ACC112 (cell line): Measurements from ENCODE around the gene KIF14.

Experiments
- H2AFZ ChIP-seq: fragments of 200-600 bp; sonication (generic); one replicate; pipeline ENCODE4 v1.6.0; 2017; ENCODE audit warnings: antibody characterized with exemption, low read length; ENCODE audit not compliant: unreplicated experiment
- H3K27ac ChIP-seq: fragments of 200-600 bp; sonication (generic); 2 replicates; pipeline ENCODE4 v1.5.1; 2014; ENCODE audit warnings: low read depth, mild to moderate bottlenecking, antibody characterized with exemption, low read length, moderate library complexity
- H3K27me3 ChIP-seq: fragments of 200-600 bp; sonication (generic); 2 replicates; pipeline ENCODE4 v1.6.1; 2014; ENCODE audit warnings: mild to moderate bottlenecking, antibody characterized with exemption, low read length, moderate library complexity, mixed read lengths; ENCODE audit not compliant: insufficient read depth
- H3K36me3 ChIP-seq: fragments of 200-600 bp; sonication (generic); 2 replicates; pipeline ENCODE4 v1.6.1; 2016; ENCODE audit warnings: mild to moderate bottlenecking, antibody characterized with exemption, low read length, moderate library complexity, mixed read lengths; ENCODE audit not compliant: insufficient read depth
- H3K4me1 ChIP-seq: fragments of 200-600 bp; sonication (generic); one replicate; pipeline ENCODE4 v1.6.1; 2016; ENCODE audit warnings: low read length, mixed read lengths; ENCODE audit not compliant: insufficient read depth, unreplicated experiment, control insufficient read depth
- H3K4me3 ChIP-seq: fragments of 200-600 bp; sonication (generic); 2 replicates; pipeline ENCODE4 v1.5.1; 2014; ENCODE audit warnings: mild to moderate bottlenecking, low read depth, low read length
- H3K79me2 ChIP-seq: fragments of 200-600 bp; sonication (generic); one replicate; pipeline ENCODE4 v1.6.0; 2016; ENCODE audit warnings: low read length; ENCODE audit not compliant: control insufficient read depth, unreplicated experiment, insufficient read depth

The KIF14 gene

DNA sequence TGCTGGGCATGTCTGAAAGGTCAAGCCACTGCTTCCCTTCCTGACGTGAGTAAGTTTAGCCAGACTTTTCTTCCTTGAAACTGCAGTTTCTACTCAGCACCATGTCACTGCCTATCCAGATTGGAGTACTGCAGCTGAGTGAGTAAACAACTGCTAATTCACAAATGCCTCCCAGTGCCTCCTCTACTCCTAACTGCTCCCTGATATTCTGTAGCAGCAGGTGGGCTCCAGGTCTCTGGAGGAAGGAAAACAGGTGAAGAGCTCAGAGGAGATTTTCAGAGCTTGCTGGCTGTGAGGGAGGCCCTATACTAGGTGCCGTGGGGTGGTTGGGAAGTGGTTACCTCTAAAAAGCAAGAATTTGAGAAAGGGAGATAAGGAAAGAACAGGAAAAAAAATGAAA, 96.5 kb downstream of the KIF14 start:
- H2AFZ ChIP-seq: no peak overlapping the region
- H3K4me1 ChIP-seq: peaks cover 8% of the 10 kb centered on the region
- no peaks in the 10 kb centered on the region for H3K36me3 ChIP-seq
- H3K4me3 ChIP-seq: no peak overlapping the region
- no peak overlapping the region for H3K27ac ChIP-seq
- no peaks in the 10 kb centered on the region for H3K79me2 ChIP-seq
- no peaks in the 10 kb centered on the region for H3K27me3 ChIP-seq

DNA sequence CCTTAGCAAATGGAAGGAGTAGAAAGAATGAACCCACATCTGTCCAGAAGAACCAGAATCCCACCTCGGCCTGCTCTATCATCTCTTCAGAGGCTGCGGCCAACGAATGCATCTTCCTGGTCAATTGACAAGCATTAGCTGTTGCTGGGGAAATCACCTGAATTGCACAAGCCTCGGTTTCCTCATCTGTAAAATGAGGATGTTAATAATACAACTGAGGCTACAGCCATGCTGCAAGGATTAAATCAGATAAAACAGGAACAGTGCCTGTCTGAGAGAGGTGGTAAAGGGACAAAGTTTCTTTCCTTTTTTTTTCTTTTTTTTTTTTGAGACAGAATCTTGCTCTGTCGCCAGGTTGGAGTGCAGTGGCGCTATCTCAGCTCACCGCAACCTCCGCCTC, 99.8 kb downstream of the KIF14 start:
- Histone ChIP-seq H3K36me3 (no peaks in the 10 kb centered on the region), H3K27ac (no peak overlapping the region), H3K27me3 (no peaks in the 10 kb centered on the region), H2AFZ (no peak overlapping the region), H3K4me1 (no peaks in the 10 kb centered on the region), H3K79me2 (no peaks in the 10 kb centered on the region), H3K4me3 (no peak overlapping the region)

DNA sequence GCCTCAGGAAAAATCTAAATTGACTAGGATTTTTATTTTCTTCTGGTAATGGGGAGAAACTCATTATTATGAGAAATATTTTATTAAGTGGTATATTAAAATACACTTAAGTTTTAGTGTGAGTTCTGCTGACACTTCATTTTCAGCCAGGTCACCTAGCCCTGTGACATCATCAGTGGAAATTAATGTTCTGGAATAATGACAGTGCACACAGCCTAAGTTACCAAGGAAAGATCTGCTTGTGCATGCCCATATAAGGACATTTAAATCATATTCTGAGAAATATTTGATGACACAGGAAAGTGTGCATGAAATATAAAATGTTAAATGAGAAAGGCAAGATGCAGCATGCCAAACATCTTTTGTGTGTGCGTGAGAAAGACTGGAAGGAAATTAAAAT, 102.0 kb downstream of the KIF14 start:
- Histone ChIP-seq H3K27ac (no peak overlapping the region), H3K4me3 (no peak overlapping the region), H2AFZ (no peak overlapping the region), H3K36me3 (no peaks in the 10 kb centered on the region), H3K27me3 (no peaks in the 10 kb centered on the region), H3K79me2 (no peaks in the 10 kb centered on the region), H3K4me1 (no peaks in the 10 kb centered on the region)

DNA sequence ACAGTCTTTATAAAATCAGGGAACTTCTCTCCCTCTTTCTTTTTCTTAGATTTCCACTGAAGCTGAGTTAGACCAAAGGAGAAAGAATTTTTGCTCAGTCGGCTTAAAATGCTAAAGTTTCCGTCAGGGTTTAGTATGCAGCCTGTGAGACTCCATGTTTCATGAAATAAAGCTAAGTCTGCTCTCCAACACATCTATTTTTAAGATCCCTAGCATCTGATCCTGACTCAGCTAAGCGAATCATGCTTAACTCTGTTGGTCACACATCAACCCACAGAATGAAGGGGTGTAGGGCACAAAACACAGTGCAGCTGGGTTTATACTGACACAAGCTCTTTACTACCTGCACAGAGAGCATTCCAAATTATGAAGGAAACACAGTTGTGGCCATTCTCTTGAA, 108.4 kb downstream of the KIF14 start:
- no peaks in the 10 kb centered on the region for H3K27me3 ChIP-seq
- no peak overlapping the region for H3K4me3 ChIP-seq
- peaks cover 6% of the 10 kb centered on the region for H3K4me1 ChIP-seq
- H3K36me3 ChIP-seq: no peaks in the 10 kb centered on the region
- H2AFZ ChIP-seq: peak overlapping the region; percentile 95
- H3K27ac ChIP-seq: no peak overlapping the region
- no peaks in the 10 kb centered on the region for H3K79me2 ChIP-seq

DNA sequence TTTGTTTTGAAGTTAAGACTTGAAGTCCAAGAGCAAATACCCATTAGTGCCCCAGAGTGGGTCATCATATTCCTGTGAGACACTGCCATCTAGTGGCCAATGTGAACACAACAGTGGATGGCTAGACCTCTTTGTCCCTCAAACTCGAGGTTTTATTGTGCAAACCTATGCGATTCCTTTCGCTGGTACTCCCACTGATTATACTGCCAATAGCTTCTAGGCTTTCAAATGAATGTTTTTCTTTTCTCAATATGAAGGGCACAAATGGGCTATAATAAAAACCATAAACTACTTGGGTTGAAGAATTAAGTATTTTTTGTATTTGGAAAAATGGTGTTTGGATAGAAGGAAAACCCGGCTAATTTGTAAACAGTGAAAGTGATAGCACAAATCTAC, 110.3 kb downstream of the KIF14 start:
- Histone ChIP-seq H2AFZ (peak overlapping the region; percentile 17), H3K79me2 (no peaks in the 10 kb centered on the region)

DNA sequence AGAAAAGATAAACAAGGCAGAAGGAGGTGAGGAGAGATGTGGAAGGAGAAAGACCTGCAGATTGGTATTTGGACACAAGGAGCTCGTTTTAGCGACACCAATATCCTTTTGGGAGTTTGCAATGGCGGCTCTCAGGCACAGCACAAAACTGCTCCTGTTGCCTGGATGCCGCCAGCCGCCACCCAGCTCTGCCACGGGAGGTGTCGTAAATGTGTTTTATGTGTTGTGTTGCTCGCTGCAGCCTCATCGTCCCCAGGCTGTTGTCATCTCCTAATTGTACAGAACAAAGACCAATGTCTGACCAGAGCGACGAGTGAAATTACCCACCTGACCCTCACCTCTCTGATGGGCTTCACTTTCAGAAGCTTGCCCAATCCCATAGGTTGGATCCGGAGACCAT, 114.1 kb downstream of the KIF14 start:
- H3K36me3 ChIP-seq: no peaks in the 10 kb centered on the region
- H2AFZ ChIP-seq: no peak overlapping the region
- H3K4me1 ChIP-seq: no peaks in the 10 kb centered on the region
- no peak overlapping the region for H3K27ac ChIP-seq
- no peaks in the 10 kb centered on the region for H3K79me2 ChIP-seq
- no peaks in the 10 kb centered on the region for H3K27me3 ChIP-seq
- no peak overlapping the region for H3K4me3 ChIP-seq

More for the DNA sequence above, 110.3 kb downstream of the KIF14 start:
- Histone ChIP-seq H3K4me1 (peaks cover 6% of the 10 kb centered on the region), H3K36me3 (no peaks in the 10 kb centered on the region), H3K27ac (no peak overlapping the region), H3K4me3 (no peak overlapping the region), H3K27me3 (no peaks in the 10 kb centered on the region)

DNA sequence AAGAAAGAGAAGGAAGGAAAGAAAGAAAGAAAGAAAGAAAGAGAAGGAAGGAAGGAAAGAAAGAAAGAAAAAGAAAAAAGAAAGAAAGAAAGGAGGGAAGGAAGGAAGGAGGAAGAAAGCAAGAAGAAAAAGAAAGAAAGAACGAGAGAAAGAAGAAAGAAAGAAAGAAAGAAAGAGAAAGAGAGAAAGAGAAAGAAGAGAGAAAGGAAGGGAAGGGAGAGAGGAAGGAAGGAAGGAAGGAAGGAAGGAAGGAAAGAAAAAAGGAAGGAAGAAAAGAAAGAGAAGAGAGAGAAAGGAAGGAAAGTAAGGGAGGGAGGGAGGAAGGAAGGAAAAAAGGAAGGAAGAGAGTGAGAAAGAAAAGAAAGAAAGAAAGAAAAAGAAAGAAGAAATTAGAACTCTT, 115.3 kb downstream of the KIF14 start:
- Histone ChIP-seq H3K4me1 (no peaks in the 10 kb centered on the region), H3K27me3 (no peaks in the 10 kb centered on the region), H2AFZ (no peak overlapping the region), H3K79me2 (no peaks in the 10 kb centered on the region), H3K4me3 (no peak overlapping the region), H3K36me3 (no peaks in the 10 kb centered on the region), H3K27ac (no peak overlapping the region)
